Neutrophil (primary cell): Measurements from ENCODE around the gene FBXL2.

Experiments
- H3K27ac ChIP-seq: fragments of 200-600 bp; sonication (generic); 2 replicates; pipeline ENCODE4 v1.5.1; 2016; ENCODE audit warnings: mild to moderate bottlenecking, moderate library complexity
- H3K27me3 ChIP-seq: fragments of 200-600 bp; sonication (generic); 2 replicates; pipeline ENCODE4 v1.6.0; 2016; ENCODE audit warnings: mild to moderate bottlenecking
- H3K36me3 ChIP-seq: fragments of 200-600 bp; sonication (generic); 2 replicates; pipeline ENCODE4 v1.5.1; 2017
- H3K4me1 ChIP-seq, 2 experiments: fragments of 200-600 bp in 1 of 2; sonication (generic) in 1 of 2; 1 replicate in 1 of 2; 2 replicates in 1 of 2; pipeline versions ENCODE4 v1.5.1 to v1.6.1; 2013 to 2016; ENCODE audit warnings: low read depth in 1 of 2, low read length in 1 of 2, mild to moderate bottlenecking in 1 of 2, moderate library complexity in 1 of 2; ENCODE audit not compliant: control insufficient read depth in 1 of 2, insufficient read depth in 1 of 2
- H3K4me3 ChIP-seq, 2 experiments: fragments of 200-600 bp in 1 of 2; sonication (generic) in 1 of 2; 1 replicate in 1 of 2; 2 replicates in 1 of 2; pipeline ENCODE4 v1.5.1; 2013 to 2016; ENCODE audit warnings: low read depth in 1 of 2, low read length in 1 of 2, mild to moderate bottlenecking in 1 of 2, moderate library complexity in 1 of 2
- H3K9me3 ChIP-seq: fragments of 200-600 bp; sonication (generic); 2 replicates; pipeline ENCODE4 v1.5.1; 2016
- CTCF ChIP-seq: fragments of 200-600 bp; sonication (generic); IDR thresholded peaks from 2 replicates; pipeline ENCODE4 v1.5.1; 2016; ENCODE audit warnings: antibody characterized with exemption

The FBXL2 gene

GRCh38 chr3:33315826-33316225 is 38.6 kb downstream of the FBXL2 start:
- no peaks in the 10 kb centered on the region for H3K27me3 ChIP-seq
- H3K27ac ChIP-seq, result no peak overlapping the region
- TF ChIP-seq CTCF, result no peak
- no peak overlapping the region for H3K4me3 ChIP-seq
- peaks cover 0 to 5% of the 10 kb centered on the region in 2 experiments for H3K4me1 ChIP-seq
- H3K36me3 ChIP-seq, result no peaks in the 10 kb centered on the region
- H3K9me3 ChIP-seq, result no peaks in the 10 kb centered on the region

- Histone ChIP-seq H3K4me1 (peaks cover 0 to 5% of the 10 kb centered on the region in 2 experiments), H3K36me3 (no peaks in the 10 kb centered on the region), H3K27me3 (no peaks in the 10 kb centered on the region), H3K4me3 (no peak overlapping the region), H3K9me3 (no peaks in the 10 kb centered on the region), H3K27ac (no peak overlapping the region)
- no peak for TF ChIP-seq CTCF
Observed at GRCh38 chr3:33317963-33318709, 40.9 kb downstream of the FBXL2 start.

- no peak overlapping the region for H3K4me3 ChIP-seq
Observed at GRCh38 chr3:33318710-33319380, 41.6 kb downstream of the FBXL2 start.

GRCh38 chr3:33322412-33322811 is 45.2 kb downstream of the FBXL2 start:
- Histone ChIP-seq H3K9me3 (no peaks in the 10 kb centered on the region), H3K4me3 (no peak overlapping the region), H3K4me1 (peaks cover 0 to 5% of the 10 kb centered on the region in 2 experiments), H3K36me3 (no peaks in the 10 kb centered on the region), H3K27me3 (no peaks in the 10 kb centered on the region), H3K27ac (no peak overlapping the region)
- TF ChIP-seq CTCF, result no peak

More at GRCh38 chr3:33318710-33319380, 41.6 kb downstream of the FBXL2 start:
- TF ChIP-seq CTCF, result no peak
- Histone ChIP-seq H3K4me1 (peaks cover 0 to 5% of the 10 kb centered on the region in 2 experiments), H3K9me3 (no peaks in the 10 kb centered on the region), H3K27me3 (no peaks in the 10 kb centered on the region), H3K27ac (no peak overlapping the region), H3K36me3 (no peaks in the 10 kb centered on the region)

- H3K4me3 ChIP-seq, result no peak overlapping the region
- no peaks in the 10 kb centered on the region for H3K4me1 ChIP-seq
- H3K27ac ChIP-seq, result no peak overlapping the region
Observed at GRCh38 chr3:33331414-33331813, 54.2 kb downstream of the FBXL2 start.

More at GRCh38 chr3:33331414-33331813, 54.2 kb downstream of the FBXL2 start:
- H3K36me3 ChIP-seq, result no peaks in the 10 kb centered on the region
- H3K9me3 ChIP-seq, result peaks cover 5% of the 10 kb centered on the region
- no peaks in the 10 kb centered on the region for H3K27me3 ChIP-seq
- TF ChIP-seq CTCF, result no peak
